Measurements from ENCODE around the gene SDK2.

- TF ChIP-seq CTCF (conservative IDR thresholded peaks at IDR 0.05 in 1 of 2, IDR thresholded peaks at IDR 0.05 in 1 of 2; ENCODE audit: extremely low read depth in 1 of 2, insufficient read depth in 1 of 2, low read depth in 1 of 2, low read length in 2 of 2): no peak
- TF ChIP-seq EZH2 (IDR thresholded peaks at IDR 0.05; ENCODE audit: borderline replicate concordance, low read length): no peak
These were observed 136.0 kb downstream of the SDK2 start for GRCh38 chr17:73508057-73508930.
